Measurements from ENCODE around the gene CLDN14. TPM values are rescaled to one million over a fixed set of nuclear protein-coding genes. Genes with fewer than 3 reads are reported as not detected.
"Not testable (repeated sequence)": the region's sequence is repeated elsewhere in the genome, so short reads cannot be mapped to it uniquely, and the experiment has no call there.

Gene CLDN14
- total and polyA plus RNA-seq, 8 donors = 0.48 TPM; not detected in 7

DNA sequence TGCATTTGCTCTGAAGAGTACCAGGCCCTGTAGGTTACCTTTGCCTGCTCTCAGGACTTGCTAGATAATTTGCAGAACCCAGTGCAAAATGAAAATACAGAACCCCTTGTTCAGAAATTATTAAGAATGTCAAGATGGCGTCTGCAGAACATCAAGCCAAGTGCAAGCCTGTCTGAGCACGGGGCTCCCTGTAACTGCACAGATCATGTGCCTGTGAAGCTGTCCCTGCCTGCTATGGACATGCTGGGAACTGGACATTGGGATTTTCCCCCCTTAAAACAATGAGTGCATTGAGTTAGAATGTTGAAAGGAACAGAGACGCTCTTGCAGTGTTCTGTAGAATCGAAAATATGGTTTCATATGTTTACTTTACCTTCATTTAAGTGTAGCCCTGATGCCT lies 2.9 kb downstream of the CLDN14 start:
- TF ChIP-seq POLR2A (IDR thresholded peaks at IDR 0.05) (no peak), EP300 (IDR thresholded peaks at IDR 0.05) (no peak), POLR2AphosphoS5 (IDR thresholded peaks at IDR 0.05) (no peak), CTCF (IDR thresholded peaks at IDR 0.05) (no peak)
- Histone ChIP-seq H3K27me3 (no peaks in the 10 kb centered on the region), H3K9me3 (peaks cover 0 to 7% (median 0%) of the 10 kb centered on the region in 4 donors), H3K4me1 (peaks cover 11 to 31% (median 25%) of the 10 kb centered on the region in 4 donors), H3K27ac (peak overlapping the region in 3 of 5 donors; percentile 19 to 40 (median 21)), H3K36me3 (no peaks in the 10 kb centered on the region), H3K4me3 (no peak overlapping the region)
- no peak for DNase-seq
- WGBS, 5 donors = 33 to 55% (median 33%) methylated on average over 4 of the region's 4 CpGs
- intact Hi-C loops (cut with DNase I; ENCODE audit: low total_unique reads) = no loop called here

- DNase-seq = peak in 1 of 2 donors; percentile 67
- Histone ChIP-seq H3K27ac (peak overlapping the region in 3 of 5 donors; percentile 7 to 40 (median 19)), H3K4me1 (peaks cover 11 to 31% (median 25%) of the 10 kb centered on the region in 4 donors)
- TF ChIP-seq POLR2AphosphoS5 (IDR thresholded peaks at IDR 0.05) = peak in 1 of 3 donors; percentile 74
- H3K36me3 ChIP-seq; intact Hi-C loops (cut with DNase I; ENCODE audit: low total_unique reads); H3K27me3 ChIP-seq; H3K9me3 ChIP-seq; H3K4me3 ChIP-seq: not testable (repeated sequence)
- WGBS, 5 donors = 39 to 66% (median 59%) methylated on average over 4 to 5 of the region's 5 CpGs
Observed at GRCh38 chr21:36476541-36476940, 3.4 kb downstream of the CLDN14 start.

- no peak for TF ChIP-seq CTCF (IDR thresholded peaks at IDR 0.05)
- intact Hi-C loops (cut with DNase I; ENCODE audit: low total_unique reads) = no loop called here
- Histone ChIP-seq H3K9me3 (peaks cover 0 to 7% (median 0%) of the 10 kb centered on the region in 4 donors), H3K4me3 (no peak overlapping the region), H3K36me3 (no peaks in the 10 kb centered on the region), H3K27me3 (no peaks in the 10 kb centered on the region), H3K27ac (no peak overlapping the region), H3K4me1 (peaks cover 11 to 24% (median 18%) of the 10 kb centered on the region in 4 donors)
- DNase-seq = no peak
- 71 to 87% (median 80%) methylated on average over 6 of the region's 6 CpGs for WGBS, 5 donors
Observed at GRCh38 chr21:36474591-36474990, 5.3 kb downstream of the CLDN14 start.

GRCh38 chr21:36473203-36473602 lies 6.7 kb downstream of the CLDN14 start:
- DNase-seq = no peak
- H3K4me3 ChIP-seq = no peak overlapping the region
- H3K36me3 ChIP-seq = no peaks in the 10 kb centered on the region
- H3K27me3 ChIP-seq = no peaks in the 10 kb centered on the region
- TF ChIP-seq CTCF (IDR thresholded peaks at IDR 0.05) = no peak
- TF ChIP-seq POLR2A (IDR thresholded peaks at IDR 0.05) = no peak
- no peak for TF ChIP-seq POLR2AphosphoS5 (IDR thresholded peaks at IDR 0.05)
- TF ChIP-seq EP300 (IDR thresholded peaks at IDR 0.05) = no peak
- WGBS, 5 donors = 88 to 100% (median 93%) methylated on average over 1 of the region's 1 CpG
- H3K4me1 ChIP-seq = peaks cover 8 to 11% (median 9%) of the 10 kb centered on the region in 4 donors
- peaks cover 0 to 7% (median 0%) of the 10 kb centered on the region in 4 donors for H3K9me3 ChIP-seq
- intact Hi-C loops (cut with DNase I; ENCODE audit: low total_unique reads) = no loop called here
- no peak overlapping the region for H3K27ac ChIP-seq

- H3K4me1 ChIP-seq = peaks cover 4 to 8% (median 5%) of the 10 kb centered on the region in 4 donors
- DNase-seq = no peak
Observed at GRCh38 chr21:36472377-36472776, 7.5 kb downstream of the CLDN14 start.

More at GRCh38 chr21:36472377-36472776, 7.5 kb downstream of the CLDN14 start:
- no peak for TF ChIP-seq CTCF (IDR thresholded peaks at IDR 0.05)
- H3K9me3 ChIP-seq = peaks cover 0 to 7% (median 0%) of the 10 kb centered on the region in 4 donors
- no peak overlapping the region for H3K4me3 ChIP-seq
- H3K27ac ChIP-seq = no peak overlapping the region
- WGBS, 5 donors = 89 to 98% (median 94%) methylated on average over 2 of the region's 2 CpGs
- no peaks in the 10 kb centered on the region for H3K36me3 ChIP-seq
- intact Hi-C loops (cut with DNase I; ENCODE audit: low total_unique reads) = no loop called here
- no peaks in the 10 kb centered on the region for H3K27me3 ChIP-seq

Data from stomach (tissue), 9 donors.